Parathyroid adenoma (tissue), 2 donors: Measurements from ENCODE around the gene RPS16.
"Not testable (repeated sequence)": the region's sequence is repeated elsewhere in the genome, so short reads cannot be mapped to it uniquely, and the experiment has no call there.

ENCODE experiments used
- H2AFZ ChIP-seq: fragments of 300-600 bp; sonication (generic); one replicate; pipeline ENCODE4 v1.7.0; 2017; ENCODE audit warnings: antibody characterized with exemption, mild to moderate bottlenecking
- H3K27ac ChIP-seq: fragments of 300-600 bp; sonication (generic); one replicate; pipeline ENCODE4 v1.7.0; 2017
- H3K27me3 ChIP-seq: fragments of 300-600 bp; sonication (generic); one replicate; pipeline ENCODE4 v1.7.0; 2017; ENCODE audit warnings: low read length; ENCODE audit not compliant: control insufficient read depth, insufficient read depth
- H3K36me3 ChIP-seq: fragments of 300-600 bp; sonication (generic); one replicate; pipeline ENCODE4 v1.7.0; 2017; ENCODE audit warnings: low read length; ENCODE audit not compliant: control insufficient read depth, insufficient read depth
- H3K4me1 ChIP-seq: fragments of 300-600 bp; sonication (generic); one replicate; pipeline ENCODE4 v1.7.0; 2017; ENCODE audit warnings: control low read depth
- H3K4me2 ChIP-seq: fragments of 300-600 bp; sonication (generic); one replicate; pipeline ENCODE4 v1.7.0; 2017; ENCODE audit warnings: low read length
- H3K4me3 ChIP-seq: fragments of 300-600 bp; sonication (generic); one replicate; pipeline ENCODE4 v1.7.0; 2017; ENCODE audit warnings: low read depth, low read length
- H3K79me2 ChIP-seq: fragments of 300-600 bp; sonication (generic); one replicate; pipeline ENCODE4 v1.7.0; 2017; ENCODE audit warnings: control low read depth
- H3K9ac ChIP-seq: fragments of 300-600 bp; sonication (generic); one replicate; pipeline ENCODE4 v1.7.0; 2017; ENCODE audit warnings: mild to moderate bottlenecking
- H3K9me3 ChIP-seq: fragments of 300-600 bp; sonication (generic); one replicate; pipeline ENCODE4 v1.7.0; 2017; ENCODE audit warnings: low read length; ENCODE audit not compliant: control insufficient read depth
- CTCF ChIP-seq: fragments of 300-600 bp; sonication (generic); IDR thresholded peaks from one replicate; pipeline ENCODE4 v1.7.0; 2017; ENCODE audit warnings: antibody characterized with exemption, mild to moderate bottlenecking
- donor health status: primary hyperparathyroidism.

RPS16 gene

GRCh38 chr19:39469567-39469966 is 33.8 kb upstream of the RPS16 start:
- Histone ChIP-seq H3K36me3 (no peaks in the 10 kb centered on the region), H3K4me2 (no peak overlapping the region), H3K9me3 (no peaks in the 10 kb centered on the region), H3K27ac (no peak overlapping the region), H3K4me3 (no peak overlapping the region), H3K79me2 (peaks cover 21% of the 10 kb centered on the region), H3K4me1 (no peaks in the 10 kb centered on the region), H2AFZ (no peak overlapping the region), H3K9ac (no peak overlapping the region), H3K27me3 (no peaks in the 10 kb centered on the region)
- TF ChIP-seq CTCF: no peak

GRCh38 chr19:39469036-39469435 is 33.3 kb upstream of the RPS16 start:
- Histone ChIP-seq H3K79me2 (peaks cover 22% of the 10 kb centered on the region), H3K4me3 (no peak overlapping the region), H3K27me3 (no peaks in the 10 kb centered on the region), H2AFZ (no peak overlapping the region), H3K4me2 (no peak overlapping the region), H3K36me3 (no peaks in the 10 kb centered on the region), H3K9me3 (no peaks in the 10 kb centered on the region), H3K4me1 (no peaks in the 10 kb centered on the region), H3K9ac (no peak overlapping the region), H3K27ac (no peak overlapping the region)
- TF ChIP-seq CTCF: no peak

- Histone ChIP-seq H3K4me2 (no peak overlapping the region), H2AFZ (no peak overlapping the region), H3K4me3 (no peak overlapping the region), H3K27me3 (no peaks in the 10 kb centered on the region), H3K36me3 (no peaks in the 10 kb centered on the region), H3K9me3 (no peaks in the 10 kb centered on the region), H3K4me1 (no peaks in the 10 kb centered on the region), H3K9ac (no peak overlapping the region), H3K79me2 (peaks cover 22% of the 10 kb centered on the region), H3K27ac (no peak overlapping the region)
- TF ChIP-seq CTCF: no peak
Measured at GRCh38 chr19:39467941-39468340, 32.2 kb upstream of the RPS16 start.

GRCh38 chr19:39465956-39466747 is 30.4 kb upstream of the RPS16 start:
- no peak overlapping the region for H3K4me3 ChIP-seq
- H3K27me3 ChIP-seq: no peaks in the 10 kb centered on the region
- no peaks in the 10 kb centered on the region for H3K9me3 ChIP-seq
- no peak overlapping the region for H3K4me2 ChIP-seq
- no peaks in the 10 kb centered on the region for H3K36me3 ChIP-seq
- no peak overlapping the region for H2AFZ ChIP-seq
- H3K4me1 ChIP-seq: no peaks in the 10 kb centered on the region
- peaks cover 22% of the 10 kb centered on the region for H3K79me2 ChIP-seq
- no peak for TF ChIP-seq CTCF
- H3K9ac ChIP-seq: no peak overlapping the region
- no peak overlapping the region for H3K27ac ChIP-seq

- Histone ChIP-seq H3K4me3 (no peak overlapping the region), H3K9ac (no peak overlapping the region), H3K27me3 (no peaks in the 10 kb centered on the region), H3K27ac (no peak overlapping the region), H3K4me1 (no peaks in the 10 kb centered on the region), H2AFZ (no peak overlapping the region), H3K9me3 (no peaks in the 10 kb centered on the region), H3K4me2 (no peak overlapping the region), H3K36me3 (no peaks in the 10 kb centered on the region), H3K79me2 (peaks cover 30% of the 10 kb centered on the region)
- no peak for TF ChIP-seq CTCF
Measured at GRCh38 chr19:39463403-39463802, 27.7 kb upstream of the RPS16 start.

GRCh38 chr19:39451257-39451656 is 15.5 kb upstream of the RPS16 start:
- H3K36me3 ChIP-seq, H3K4me2 ChIP-seq, H3K9me3 ChIP-seq, H3K9ac ChIP-seq, H3K27ac ChIP-seq, H3K4me3 ChIP-seq, H2AFZ ChIP-seq, H3K27me3 ChIP-seq: not testable (repeated sequence)
- H3K79me2 ChIP-seq: peaks cover 75% of the 10 kb centered on the region
- peaks cover 38% of the 10 kb centered on the region for H3K4me1 ChIP-seq
